GM19397 (cell line): ENCODE measurements around the gene CPEB3.
"Not testable (repeated sequence)": the region's sequence is repeated elsewhere in the genome, so short reads cannot be mapped to it uniquely, and the experiment has no call there.

Source experiments
- ATAC-seq: cut with Tn5 transposase; IDR thresholded peaks from one replicate; pipeline ENCODE4 v1.9.1; 2021; ENCODE audit warnings: mild to moderate bottlenecking, moderate library complexity; ENCODE audit not compliant: unreplicated experiment

Gene CPEB3

GRCh38 chr10:92290837-92291615 lies at the start of gene CPEB3, which contains the start of gene MARCHF5:
Gene CPEB3 (minus strand): TSS chr10:92291078. CDS start chr10:92240350, 50,728 bp downstream.
Gene MARCHF5 (plus strand): TSS chr10:92291167. CDS start chr10:92291495, 328 bp downstream.
- peak; percentile 99 for ATAC-seq

DNA sequence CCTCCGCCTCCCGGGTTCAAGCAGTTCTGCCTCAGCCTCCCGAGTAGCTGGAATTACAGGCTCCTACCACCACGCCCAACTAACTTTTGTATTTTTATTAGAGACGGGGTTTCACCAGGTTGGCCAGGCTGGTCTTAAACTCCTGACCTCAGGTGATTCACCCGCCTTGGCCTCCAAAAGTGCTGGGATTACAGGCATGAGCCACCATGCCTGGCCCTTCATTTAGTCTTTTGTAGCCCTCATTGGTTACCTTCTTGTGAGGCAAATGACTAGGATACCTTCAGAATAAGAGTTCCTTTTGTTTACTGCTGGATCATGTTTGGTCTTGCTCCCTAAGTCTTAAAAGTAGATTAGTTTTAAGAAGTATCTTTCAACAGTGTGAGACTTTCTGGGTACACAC lies 39.0 kb upstream of the CPEB3 start:
- ATAC-seq: not testable (repeated sequence)

DNA sequence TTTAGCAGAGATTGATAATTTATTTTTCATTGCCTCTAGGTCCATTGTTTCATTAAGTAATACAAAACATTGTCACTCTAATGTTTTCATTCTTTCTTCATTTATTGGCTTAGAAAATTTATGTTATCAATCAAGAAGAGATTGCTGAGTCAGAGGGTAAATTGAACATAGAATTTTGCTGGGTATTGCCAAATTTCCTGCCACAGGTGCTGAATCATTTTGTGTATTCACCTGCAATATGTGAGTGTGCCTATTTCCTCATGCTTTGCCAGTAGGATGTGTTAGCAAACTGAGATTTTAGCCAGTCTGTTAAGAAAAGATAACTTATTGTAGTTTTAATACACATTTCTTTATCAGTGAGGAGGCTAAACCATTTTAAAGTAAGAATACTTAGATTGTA lies 38.1 kb upstream of the CPEB3 start:
- ATAC-seq: no peak

- ATAC-seq: no peak
Observed at GRCh38 chr10:92327445-92328433, 36.9 kb upstream of the CPEB3 start.

DNA sequence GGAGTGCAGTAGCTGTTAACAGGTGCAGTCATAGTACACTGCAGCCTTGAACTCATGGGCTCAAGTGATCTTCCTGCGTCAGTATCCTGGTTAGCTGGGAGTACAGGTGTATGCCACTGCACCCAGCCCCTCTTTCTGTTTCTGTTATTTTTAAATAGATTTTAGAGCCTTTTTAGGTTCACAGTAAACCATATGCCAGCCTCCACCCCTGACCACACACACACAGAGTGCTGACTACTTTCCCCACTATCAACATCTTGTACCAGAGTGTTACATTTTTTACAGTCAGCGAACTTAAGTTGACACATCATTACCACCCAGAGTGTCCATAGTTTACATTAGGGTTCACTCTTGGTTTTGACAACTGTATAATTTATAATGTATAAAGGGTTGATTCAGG lies 32.2 kb upstream of the CPEB3 start:
- ATAC-seq: no peak

DNA sequence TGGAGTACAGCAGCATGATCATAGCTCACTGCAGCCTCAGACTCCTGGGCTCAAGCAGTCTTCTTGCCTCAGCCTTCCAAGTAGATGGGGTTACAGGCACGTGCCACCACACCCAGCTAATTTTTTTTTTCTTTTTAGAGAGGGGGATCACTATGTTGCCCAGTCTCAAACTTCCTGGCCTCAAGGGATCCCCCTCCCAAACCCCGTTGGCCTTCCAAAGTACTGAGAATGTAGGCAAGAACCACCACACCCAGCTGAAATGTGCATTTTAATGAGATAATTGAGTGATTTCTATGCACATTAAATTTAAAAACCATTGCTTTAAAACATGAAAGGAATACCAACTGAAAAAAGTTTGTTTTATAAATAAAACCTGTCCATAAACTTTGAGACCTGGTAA lies 25.7 kb upstream of the CPEB3 start:
- no peak for ATAC-seq

DNA sequence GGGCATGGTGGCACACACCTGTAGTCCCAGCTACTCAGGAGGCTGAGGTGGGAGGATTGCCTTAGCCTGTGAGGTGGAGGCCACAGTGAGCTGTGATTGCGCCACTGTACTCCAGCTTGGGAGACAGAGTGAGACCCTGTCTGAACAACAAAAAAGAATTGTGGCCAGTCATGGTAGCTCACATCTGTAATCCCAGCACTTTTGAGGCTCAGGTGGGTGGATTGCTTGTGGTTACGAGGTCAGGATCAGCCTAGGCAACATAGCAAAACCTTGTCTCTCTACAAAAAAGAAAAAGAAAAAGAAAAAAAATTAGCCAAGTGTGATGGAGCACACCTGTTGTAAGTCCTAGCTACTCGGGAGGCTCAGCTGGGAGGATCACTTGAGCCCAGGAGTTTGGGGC lies 22.9 kb upstream of the CPEB3 start:
- no peak for ATAC-seq

DNA sequence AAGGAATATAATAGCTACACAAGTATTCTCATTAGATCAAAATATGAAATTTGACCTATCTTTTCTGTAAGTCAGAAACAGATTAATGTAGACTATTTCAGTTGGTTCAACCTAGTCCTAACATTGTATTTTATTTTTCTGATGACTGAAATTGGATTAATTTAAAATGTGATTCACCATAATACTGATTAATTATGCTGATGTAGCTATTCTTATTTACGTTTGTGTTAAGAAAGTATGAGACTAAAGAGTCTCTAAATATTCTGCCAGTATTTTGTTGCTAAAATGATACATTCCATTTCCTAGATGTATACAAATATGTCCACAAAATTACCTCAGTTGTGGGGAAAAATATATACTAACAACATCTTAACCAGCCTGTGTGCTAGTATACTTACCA lies 18.4 kb upstream of the CPEB3 start:
- ATAC-seq: no peak

DNA sequence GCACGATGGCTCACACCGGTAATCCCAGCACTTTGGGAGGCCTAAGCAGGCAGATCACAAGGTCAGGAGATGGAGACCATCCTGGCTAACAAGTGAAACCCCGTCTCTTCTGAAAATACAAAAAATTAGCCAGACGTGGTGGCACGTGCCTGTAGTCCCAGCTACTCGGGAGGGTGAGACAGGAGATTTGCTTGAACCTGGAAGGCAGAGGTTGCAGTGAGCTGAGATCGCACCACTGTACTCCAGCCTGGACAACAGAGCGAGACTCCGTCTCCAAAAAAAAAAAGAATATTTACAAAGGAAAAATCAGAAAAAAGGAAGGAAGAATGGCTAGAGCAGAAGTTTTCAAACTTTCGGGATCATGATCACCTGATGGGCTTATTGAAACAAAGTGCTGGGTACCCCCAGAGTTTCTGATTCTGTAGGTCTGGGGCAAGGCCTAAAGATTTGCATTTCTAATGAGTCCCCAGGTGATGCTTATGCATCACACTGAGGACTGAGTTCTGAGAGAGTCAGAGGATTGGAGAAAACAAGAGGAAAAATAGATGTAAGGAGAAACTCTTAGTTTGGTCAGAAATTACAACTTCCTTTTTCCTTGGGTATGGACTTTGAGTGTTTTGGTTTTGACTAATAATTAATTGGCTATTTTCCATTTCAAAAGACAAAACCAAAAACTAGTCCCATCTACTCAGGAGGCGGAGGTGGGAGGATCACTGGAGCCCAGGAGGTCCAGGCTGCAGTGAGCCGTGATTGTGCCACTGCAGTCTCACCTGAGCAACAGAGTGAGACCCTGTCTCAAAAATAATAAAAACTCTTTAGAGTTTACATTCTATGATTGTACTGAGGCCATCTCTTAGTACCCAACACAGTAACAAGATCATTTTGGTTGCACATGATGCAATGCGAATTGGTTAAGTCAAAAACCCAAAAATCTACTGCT lies 14.5 kb upstream of the CPEB3 start:
- no peak for ATAC-seq

DNA sequence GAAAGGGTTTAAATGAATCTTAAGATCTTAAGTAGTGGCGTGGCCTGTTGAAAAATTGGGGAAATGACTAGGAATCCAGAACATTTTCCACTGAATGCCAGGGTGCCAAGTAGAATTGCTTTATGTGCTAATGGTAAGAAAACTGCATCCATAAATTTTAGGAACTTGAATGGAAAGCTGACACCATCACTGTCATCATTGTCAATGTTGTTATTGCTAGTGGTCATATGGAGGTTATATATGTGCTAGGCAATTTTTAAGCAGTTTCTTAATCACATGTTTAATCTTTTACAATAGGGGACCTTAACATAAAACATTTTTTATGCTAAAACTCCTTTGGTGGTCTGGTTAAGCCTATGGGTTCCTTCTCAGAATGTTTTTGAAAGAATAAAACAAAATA lies 13.2 kb upstream of the CPEB3 start:
- no peak for ATAC-seq

DNA sequence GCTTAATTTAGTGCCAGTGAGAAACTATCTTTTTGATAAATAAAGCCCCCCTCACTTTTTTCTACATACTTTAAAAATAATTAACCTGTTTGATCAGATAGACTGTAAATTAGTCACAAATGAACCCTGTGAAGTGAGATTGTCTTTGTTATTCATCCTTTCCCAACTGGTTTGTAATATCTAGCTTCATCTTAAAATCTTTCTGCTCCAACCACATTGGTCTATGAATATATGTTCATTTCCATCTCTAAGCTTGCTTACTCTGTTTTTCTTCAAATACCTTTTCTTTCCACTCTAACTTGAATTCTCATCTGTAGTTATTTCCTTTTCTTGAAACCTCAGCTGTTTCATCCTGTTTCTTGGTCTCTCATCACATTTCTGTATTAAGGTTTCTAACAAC lies 12.2 kb upstream of the CPEB3 start:
- no peak for ATAC-seq

GRCh38 chr10:92298487-92298886 lies 7.6 kb upstream of the CPEB3 start:
- no peak for ATAC-seq

- ATAC-seq: no peak
Observed at GRCh38 chr10:92291921-92292845, 1.3 kb upstream of the CPEB3 start.

- no peak for ATAC-seq
Observed at GRCh38 chr10:92291616-92291865, 663 bp upstream of the CPEB3 start.

GRCh38 chr10:92290076-92290836 lies 622 bp downstream of the CPEB3 start:
- ATAC-seq: peak; percentile 18

DNA sequence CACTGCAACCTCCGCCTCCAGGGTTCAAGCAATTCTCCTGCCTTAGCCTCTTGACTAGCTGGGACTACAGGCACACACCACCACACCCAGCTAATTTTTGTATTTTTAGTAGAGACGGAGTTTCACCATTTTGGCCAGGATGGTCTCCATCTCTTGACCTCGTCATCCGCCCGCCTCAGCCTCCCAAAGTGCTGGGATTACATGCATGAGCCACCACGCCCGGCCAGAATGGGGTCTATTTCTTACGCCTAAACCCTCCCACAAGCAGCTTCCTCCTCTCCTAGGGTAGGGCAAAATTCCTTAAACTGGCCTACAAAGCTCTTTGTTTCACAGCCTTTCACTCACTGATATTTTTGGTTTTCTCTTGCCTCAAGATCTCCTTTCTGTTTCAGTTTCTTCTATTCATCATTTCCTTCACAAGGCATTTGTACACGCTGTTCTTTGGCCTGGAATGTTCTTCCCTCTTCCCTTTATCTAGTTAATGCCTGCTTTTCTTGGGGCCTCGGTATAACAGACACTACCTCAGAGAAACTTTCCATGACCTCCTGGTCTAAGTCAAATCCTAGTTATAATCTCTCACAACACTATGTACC lies 6.7 kb downstream of the CPEB3 start:
- no peak for ATAC-seq

- ATAC-seq: no peak
Observed at GRCh38 chr10:92278996-92279696, 11.7 kb downstream of the CPEB3 start.

DNA sequence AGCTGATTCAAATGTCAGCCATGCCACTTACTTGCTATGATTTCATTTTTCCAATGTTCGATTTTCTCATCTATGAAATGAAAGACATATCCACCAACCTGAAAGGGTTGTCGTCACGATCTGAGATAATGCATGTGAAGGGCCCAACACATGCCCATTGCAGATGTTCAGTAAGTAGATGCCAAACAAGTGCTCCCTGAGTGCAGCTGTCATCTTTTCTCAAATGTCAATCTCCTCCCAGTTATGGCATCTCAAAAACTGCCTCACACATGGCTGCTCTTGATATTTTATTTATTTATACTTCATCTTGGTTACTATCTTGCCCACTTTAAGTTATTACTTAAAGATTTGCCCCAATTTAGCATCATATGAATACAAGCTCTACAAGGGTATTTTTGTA lies 16.8 kb downstream of the CPEB3 start:
- no peak for ATAC-seq
